Osteoblast (primary cell): Measurements from ENCODE around the gene ITPR1. TPM values are rescaled to one million over a fixed set of nuclear protein-coding genes. Genes with fewer than 3 reads are reported as not detected.

Experiments
- DNase-seq: peaks from one replicate; pipeline ENCODE4 v3.0.0; 2011; ENCODE audit warnings: low spot score, mixed read lengths; ENCODE audit not compliant: insufficient read length; ENCODE audit errors: missing footprints
- H2AFZ ChIP-seq: 2 replicates; pipeline ENCODE4 v1.6.0; 2011; ENCODE audit warnings: mild to moderate bottlenecking, low read length
- H3K27ac ChIP-seq: 2 replicates; pipeline ENCODE4 v1.5.1; 2011; ENCODE audit warnings: mild to moderate bottlenecking, low read depth, low read length, moderate library complexity
- H3K27me3 ChIP-seq: 2 replicates; pipeline ENCODE4 v1.6.0; 2012; ENCODE audit warnings: mild to moderate bottlenecking, control low read depth, inconsistent platforms, low read length, moderate library complexity; ENCODE audit not compliant: insufficient read depth
- H3K36me3 ChIP-seq: 2 replicates; pipeline ENCODE4 v1.5.1; 2011; ENCODE audit warnings: mild to moderate bottlenecking, low read length, control low read depth, moderate library complexity; ENCODE audit not compliant: insufficient read depth
- H3K4me1 ChIP-seq: 2 replicates; pipeline ENCODE4 v1.5.1; 2011; ENCODE audit warnings: mild to moderate bottlenecking, low read length, control low read depth, moderate library complexity; ENCODE audit not compliant: insufficient read depth
- H3K4me2 ChIP-seq: 2 replicates; pipeline ENCODE4 v1.6.0; 2011; ENCODE audit warnings: mild to moderate bottlenecking, low read length; ENCODE audit not compliant: insufficient read depth
- H3K4me3 ChIP-seq: fragments of 200-600 bp; sonication (generic); 3 replicates; pipeline ENCODE4 v1.5.1; 2012; ENCODE audit warnings: mild to moderate bottlenecking, low read length, inconsistent platforms; ENCODE audit not compliant: insufficient read depth
- H3K79me2 ChIP-seq: 2 replicates; pipeline ENCODE4 v1.6.0; 2012; ENCODE audit warnings: mild to moderate bottlenecking, low read length, control low read depth, inconsistent platforms; ENCODE audit not compliant: insufficient read depth
- H3K9me3 ChIP-seq: 2 replicates; pipeline ENCODE4 v1.5.1; 2011; ENCODE audit warnings: low read depth, low read length, control low read depth
- H4K20me1 ChIP-seq: 2 replicates; pipeline ENCODE4 v1.6.0; 2012; ENCODE audit warnings: mild to moderate bottlenecking, low read length, control low read depth; ENCODE audit not compliant: insufficient read depth
- total RNA-seq: library from RNA; depleted of rRNA; stranded (reverse); fragments of >200 nt; gene quantifications from 2 replicates; pipeline ENCODE4 v1.2.3, GENCODE V29; 2012
- TF ChIP-seq, protein P1 (sequence below): IDR thresholded peaks from 2 replicates; pipeline ENCODE4 v1.5.1; 2011; ENCODE audit warnings: mild to moderate bottlenecking, low read depth, low read length, moderate library complexity; ENCODE audit errors: extremely low read depth

Gene ITPR1
- total RNA-seq, 1 donor: 16.6 TPM

DNA sequence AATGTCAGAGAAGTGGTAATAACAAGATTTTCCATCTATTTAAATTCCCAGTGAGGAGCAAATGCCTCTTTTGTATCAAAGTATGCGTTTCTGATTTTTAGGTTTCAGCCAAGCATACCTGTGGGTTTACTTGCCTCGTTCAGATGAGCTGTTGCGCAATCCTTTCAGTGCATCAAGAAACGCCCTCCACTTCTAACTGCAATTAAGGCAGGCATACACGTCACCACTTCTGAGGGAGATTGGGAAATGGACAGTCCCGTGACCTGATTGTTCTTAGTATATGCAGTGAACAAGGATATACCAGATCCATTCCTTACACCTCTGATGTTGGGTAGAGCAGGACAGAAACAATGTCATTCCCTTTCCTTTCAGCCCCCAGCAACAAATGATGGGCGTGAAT, 219.0 kb downstream of the ITPR1 start:
- DNase-seq: no peak
- Histone ChIP-seq H3K4me2 (peak overlapping the region; percentile 29), H3K27ac (peak overlapping the region; percentile 51)

DNA sequence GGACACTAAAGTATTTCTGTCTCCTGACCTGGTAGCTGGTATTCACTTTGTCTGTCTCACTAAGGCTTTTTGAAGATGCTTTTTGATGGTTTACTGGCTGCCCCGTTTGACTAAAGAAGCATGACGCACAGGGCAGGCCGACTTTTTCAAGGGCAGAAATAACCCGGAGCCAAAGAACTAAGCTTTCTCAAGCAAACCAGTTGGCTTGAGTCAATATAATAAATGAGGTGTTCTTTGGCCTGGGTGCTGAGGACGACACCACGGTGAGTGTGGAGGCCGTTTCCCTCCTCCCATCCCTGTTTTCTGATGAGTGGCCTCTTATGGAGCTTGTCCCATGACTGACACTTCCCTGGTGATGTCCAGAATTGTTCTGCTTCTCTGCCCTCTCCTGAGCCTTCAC, 220.9 kb downstream of the ITPR1 start:
- Histone ChIP-seq H3K79me2 (no peaks in the 10 kb centered on the region), H3K4me2 (no peak overlapping the region), H3K27me3 (no peaks in the 10 kb centered on the region), H3K36me3 (no peaks in the 10 kb centered on the region), H3K27ac (no peak overlapping the region), H3K4me3 (no peak overlapping the region), H4K20me1 (no peaks in the 10 kb centered on the region), H2AFZ (no peak overlapping the region), H3K4me1 (peaks cover 24% of the 10 kb centered on the region), H3K9me3 (no peaks in the 10 kb centered on the region)
- TF ChIP-seq, protein P1, sequence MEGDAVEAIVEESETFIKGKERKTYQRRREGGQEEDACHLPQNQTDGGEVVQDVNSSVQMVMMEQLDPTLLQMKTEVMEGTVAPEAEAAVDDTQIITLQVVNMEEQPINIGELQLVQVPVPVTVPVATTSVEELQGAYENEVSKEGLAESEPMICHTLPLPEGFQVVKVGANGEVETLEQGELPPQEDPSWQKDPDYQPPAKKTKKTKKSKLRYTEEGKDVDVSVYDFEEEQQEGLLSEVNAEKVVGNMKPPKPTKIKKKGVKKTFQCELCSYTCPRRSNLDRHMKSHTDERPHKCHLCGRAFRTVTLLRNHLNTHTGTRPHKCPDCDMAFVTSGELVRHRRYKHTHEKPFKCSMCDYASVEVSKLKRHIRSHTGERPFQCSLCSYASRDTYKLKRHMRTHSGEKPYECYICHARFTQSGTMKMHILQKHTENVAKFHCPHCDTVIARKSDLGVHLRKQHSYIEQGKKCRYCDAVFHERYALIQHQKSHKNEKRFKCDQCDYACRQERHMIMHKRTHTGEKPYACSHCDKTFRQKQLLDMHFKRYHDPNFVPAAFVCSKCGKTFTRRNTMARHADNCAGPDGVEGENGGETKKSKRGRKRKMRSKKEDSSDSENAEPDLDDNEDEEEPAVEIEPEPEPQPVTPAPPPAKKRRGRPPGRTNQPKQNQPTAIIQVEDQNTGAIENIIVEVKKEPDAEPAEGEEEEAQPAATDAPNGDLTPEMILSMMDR: no peak
- no peak for DNase-seq

More for the DNA sequence above, 219.0 kb downstream of the ITPR1 start:
- no peak overlapping the region for H2AFZ ChIP-seq
- no peaks in the 10 kb centered on the region for H3K36me3 ChIP-seq
- H4K20me1 ChIP-seq: no peaks in the 10 kb centered on the region
- no peak overlapping the region for H3K4me3 ChIP-seq
- H3K4me1 ChIP-seq: peaks cover 17% of the 10 kb centered on the region
- H3K27me3 ChIP-seq: no peaks in the 10 kb centered on the region
- TF ChIP-seq, protein P1: no peak
- H3K9me3 ChIP-seq: no peaks in the 10 kb centered on the region
- no peaks in the 10 kb centered on the region for H3K79me2 ChIP-seq

DNA sequence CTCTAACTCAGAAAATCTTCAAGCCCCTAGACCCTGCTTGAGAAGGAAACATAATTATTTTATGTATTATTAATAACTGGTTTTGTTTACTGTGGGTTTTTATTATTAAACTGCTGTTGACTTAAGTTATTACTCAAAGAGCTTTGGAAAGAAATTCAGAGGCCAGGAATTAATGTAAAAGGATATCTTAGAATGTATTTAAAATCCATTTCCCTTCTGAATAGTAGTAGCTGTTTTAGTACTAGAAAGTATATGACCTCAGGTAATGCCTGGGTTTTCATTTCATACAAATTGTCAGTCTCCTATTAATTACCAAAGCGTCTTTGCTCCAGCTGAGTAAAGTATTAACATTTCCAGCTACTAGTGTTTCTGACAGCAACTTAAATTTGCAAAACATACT, 223.1 kb downstream of the ITPR1 start:
- no peaks in the 10 kb centered on the region for H3K36me3 ChIP-seq
- no peak overlapping the region for H3K4me3 ChIP-seq
- H3K27me3 ChIP-seq: no peaks in the 10 kb centered on the region
- H3K9me3 ChIP-seq: no peaks in the 10 kb centered on the region
- H3K79me2 ChIP-seq: no peaks in the 10 kb centered on the region
- no peaks in the 10 kb centered on the region for H4K20me1 ChIP-seq
- H3K4me1 ChIP-seq: peaks cover 38% of the 10 kb centered on the region
- no peak overlapping the region for H2AFZ ChIP-seq
- peak overlapping the region; percentile 84 for H3K27ac ChIP-seq
- no peak for DNase-seq
- TF ChIP-seq, protein P1: no peak
- H3K4me2 ChIP-seq: peak overlapping the region; percentile 50

DNA sequence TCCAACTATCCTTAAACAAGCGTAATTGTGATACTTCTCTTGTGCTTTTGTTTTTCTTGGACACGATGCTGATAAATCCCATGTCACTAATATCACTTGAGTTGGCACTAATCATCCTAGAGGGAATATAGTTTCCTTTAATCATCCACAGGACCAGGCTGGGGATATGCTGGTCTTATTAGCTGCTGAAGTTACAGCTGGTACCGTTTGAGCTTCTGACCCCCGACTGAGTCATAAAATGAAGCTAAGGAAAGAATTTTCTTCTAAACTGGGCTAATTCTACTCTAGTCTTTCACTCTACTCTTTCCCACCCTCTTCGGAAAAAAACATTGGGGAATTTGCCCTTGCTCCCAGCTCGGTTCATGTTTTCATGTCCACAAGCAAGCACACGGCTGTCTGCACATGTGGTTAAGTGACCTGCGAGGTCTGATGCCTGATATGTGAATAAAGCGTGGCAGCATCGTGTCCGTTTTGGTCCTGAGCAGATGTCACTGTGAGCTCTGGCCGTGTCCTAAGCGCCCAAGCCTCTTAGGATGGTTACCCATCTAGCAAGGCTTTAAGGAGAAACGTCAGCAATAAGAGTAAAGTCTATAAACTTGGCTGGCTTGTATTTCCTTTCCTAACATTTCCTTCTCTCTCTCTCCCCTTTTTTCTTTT, 223.7 kb downstream of the ITPR1 start:
- Histone ChIP-seq H4K20me1 (no peaks in the 10 kb centered on the region), H3K79me2 (no peaks in the 10 kb centered on the region), H3K27me3 (no peaks in the 10 kb centered on the region), H2AFZ (peak overlapping the region; percentile 66), H3K4me3 (no peak overlapping the region), H3K27ac (peak overlapping the region; percentile 84), H3K4me1 (peaks cover 38% of the 10 kb centered on the region), H3K36me3 (no peaks in the 10 kb centered on the region), H3K4me2 (peak overlapping the region; percentile 50), H3K9me3 (no peaks in the 10 kb centered on the region)
- DNase-seq: no peak
- TF ChIP-seq, protein P1: no peak
